ENCODE measurements around the gene EDAR. TPM values are rescaled to one million over a fixed set of nuclear protein-coding genes. Genes with fewer than 3 reads are reported as not detected.

The EDAR gene
- total RNA-seq, 6 experiments from 2014 or later: 0.06 to 1.6 (median 0.28) TPM

GRCh38 chr2:109030870-109031475 lies 42.0 kb upstream of the EDAR start:
- H3K27ac ChIP-seq: peak overlapping the region in 1 of 3 donors; percentile 15
- H3K9me3 ChIP-seq: no peaks in the 10 kb centered on the region
- WGBS (ENCODE audit: insufficient coverage, low coverage, low lambda C conversion rate, missing lambda C conversion rate): 68% methylated on average over 14 of the region's 14 CpGs
- H3K4me3 ChIP-seq: peak overlapping the region; percentile 46 to 54 (median 48)
- H3K4me1 ChIP-seq: peaks cover 0 to 4% (median 1%) of the 10 kb centered on the region in 4 donors
- DNase-seq (no peak), ATAC-seq (no peak)
- H3K36me3 ChIP-seq: no peaks in the 10 kb centered on the region
- intact Hi-C loops (cut with DNase I): no loop called here
- TF ChIP-seq CTCF (IDR thresholded peaks at IDR 0.05): no peak
- no peaks in the 10 kb centered on the region for H3K27me3 ChIP-seq

- DNase-seq (peak in 1 of 3 donors; percentile 26), ATAC-seq (no peak)
- WGBS (ENCODE audit: insufficient coverage, low coverage, low lambda C conversion rate, missing lambda C conversion rate): 100% methylated on average over 2 of the region's 6 CpGs
- Histone ChIP-seq H3K36me3 (no peaks in the 10 kb centered on the region), H3K4me3 (no peak overlapping the region), H3K27ac (no peak overlapping the region), H3K27me3 (no peaks in the 10 kb centered on the region), H3K9me3 (no peaks in the 10 kb centered on the region), H3K4me1 (peaks cover 0 to 4% (median 1%) of the 10 kb centered on the region in 4 donors)
- TF ChIP-seq POLR2A (IDR thresholded peaks at IDR 0.05) (no peak), CTCF (IDR thresholded peaks at IDR 0.05) (no peak)
- intact Hi-C loops (cut with DNase I): no loop called here
These were observed 40.6 kb upstream of the EDAR start for GRCh38 chr2:109029490-109030201.

GRCh38 chr2:109028738-109029489 lies 39.9 kb upstream of the EDAR start:
- intact Hi-C loops (cut with DNase I): no loop called here
- H3K4me1 ChIP-seq: peaks cover 0 to 4% (median 1%) of the 10 kb centered on the region in 4 donors
- no peak overlapping the region for H3K27ac ChIP-seq
- H3K4me3 ChIP-seq: no peak overlapping the region
- DNase-seq (no peak), ATAC-seq (no peak)
- 95% methylated on average over 3 of the region's 5 CpGs for WGBS (ENCODE audit: insufficient coverage, low coverage, low lambda C conversion rate, missing lambda C conversion rate)
- H3K27me3 ChIP-seq: no peaks in the 10 kb centered on the region
- H3K9me3 ChIP-seq: no peaks in the 10 kb centered on the region
- TF ChIP-seq CTCF (IDR thresholded peaks at IDR 0.05) (no peak), POLR2A (IDR thresholded peaks at IDR 0.05) (no peak)
- no peaks in the 10 kb centered on the region for H3K36me3 ChIP-seq

GRCh38 chr2:109028277-109028676 lies 39.3 kb upstream of the EDAR start:
- WGBS (ENCODE audit: insufficient coverage, low coverage, low lambda C conversion rate, missing lambda C conversion rate): 83% methylated on average over 1 of the region's 6 CpGs
- TF ChIP-seq CTCF (IDR thresholded peaks at IDR 0.05) (no peak), POLR2A (IDR thresholded peaks at IDR 0.05) (no peak)
- DNase-seq: no peak

More at GRCh38 chr2:109028277-109028676, 39.3 kb upstream of the EDAR start:
- H3K9me3 ChIP-seq: no peaks in the 10 kb centered on the region
- H3K27ac ChIP-seq: no peak overlapping the region
- no peaks in the 10 kb centered on the region for H3K27me3 ChIP-seq
- intact Hi-C loops (cut with DNase I): no loop called here
- peaks cover 0 to 4% (median 1%) of the 10 kb centered on the region in 4 donors for H3K4me1 ChIP-seq
- no peak overlapping the region for H3K4me3 ChIP-seq
- no peaks in the 10 kb centered on the region for H3K36me3 ChIP-seq
- no peak for ATAC-seq
